HG03342 (cell line): ENCODE measurements around the gene MTRR.

Experiments used
- ATAC-seq: cut with Tn5 transposase; IDR thresholded peaks from one replicate; pipeline ENCODE4 v1.9.1; 2021; ENCODE audit warnings: mild to moderate bottlenecking, moderate library complexity; ENCODE audit not compliant: unreplicated experiment

The MTRR gene

GRCh38 chr5:7868773-7869473 lies at the start of gene MTRR, which contains the start of gene FASTKD3:
Gene MTRR, plus strand, starts transcription at chr5:7869148. Its CDS starts 1,647 bp downstream, at chr5:7870795.
Gene FASTKD3, minus strand, starts transcription at chr5:7869031. Its CDS starts 948 bp downstream, at chr5:7868083.
- ATAC-seq = peak; percentile 99

GRCh38 chr5:7822449-7822848 lies 46.5 kb upstream of the MTRR start:
- ATAC-seq = no peak

GRCh38 chr5:7823594-7823993 lies 45.4 kb upstream of the MTRR start:
- ATAC-seq = no peak

GRCh38 chr5:7824995-7825394 lies 44.0 kb upstream of the MTRR start:
- no peak for ATAC-seq

- ATAC-seq = no peak
These were observed 43.3 kb upstream of the MTRR start for GRCh38 chr5:7825630-7826029.

GRCh38 chr5:7827610-7828009 lies 41.3 kb upstream of the MTRR start:
- ATAC-seq = no peak

- ATAC-seq = no peak
These were observed 40.7 kb upstream of the MTRR start for GRCh38 chr5:7828269-7828668.

- ATAC-seq = no peak
These were observed 34.0 kb upstream of the MTRR start for GRCh38 chr5:7834982-7835381.

GRCh38 chr5:7837403-7837802 lies 31.5 kb upstream of the MTRR start:
- no peak for ATAC-seq

- ATAC-seq = no peak
These were observed 26.4 kb upstream of the MTRR start for GRCh38 chr5:7842531-7842930.

GRCh38 chr5:7844901-7845300 lies 24.0 kb upstream of the MTRR start:
- ATAC-seq = no peak

- ATAC-seq = no peak
These were observed 23.4 kb upstream of the MTRR start for GRCh38 chr5:7845557-7845956.

GRCh38 chr5:7846327-7846726 lies 22.6 kb upstream of the MTRR start:
- no peak for ATAC-seq

- no peak for ATAC-seq
These were observed 20.7 kb upstream of the MTRR start for GRCh38 chr5:7848296-7848695.

- ATAC-seq = no peak
These were observed 19.1 kb upstream of the MTRR start for GRCh38 chr5:7849681-7850394.

- ATAC-seq = no peak
These were observed 18.3 kb upstream of the MTRR start, which contains the start of gene CFAP90 for GRCh38 chr5:7850395-7851239. Gene CFAP90, minus strand, starts transcription at chr5:7851133. Its CDS starts 112 bp downstream, at chr5:7851021.

- no peak for ATAC-seq
These were observed 17.7 kb upstream of the MTRR start for GRCh38 chr5:7851240-7851592.

- ATAC-seq = no peak
These were observed 17.2 kb upstream of the MTRR start for GRCh38 chr5:7851617-7852289.

- ATAC-seq = no peak
These were observed 16.4 kb upstream of the MTRR start for GRCh38 chr5:7852542-7852941.

GRCh38 chr5:7852988-7853387 lies 16.0 kb upstream of the MTRR start:
- ATAC-seq = no peak

GRCh38 chr5:7855611-7856010 lies 13.3 kb upstream of the MTRR start:
- no peak for ATAC-seq
